Peyer's patch (tissue), 4 donors: ENCODE results near the gene MSANTD7. TPM values are rescaled to one million over a fixed set of nuclear protein-coding genes. Genes with fewer than 3 reads are reported as not detected.

Experiments used
- DNase-seq, 3 donors: peaks; one replicate each; pipeline ENCODE4 v3.0.0-alpha.2; 2017 to 2019
- H3K27ac ChIP-seq, 4 donors: fragments of 200-600 bp; sonication (generic); one replicate each; pipeline ENCODE4 v1.5.1; 2016 to 2019
- H3K27me3 ChIP-seq, 2 donors: fragments of 200-600 bp; sonication (generic); one replicate each; pipeline ENCODE4 v1.5.1; 2019
- H3K36me3 ChIP-seq, 3 donors: fragments of 200-600 bp; sonication (generic); one replicate each; pipeline ENCODE4 v1.5.1; 2016 to 2019
- H3K4me1 ChIP-seq, 4 donors: fragments of 200-600 bp; sonication (generic); one replicate each; pipeline ENCODE4 v1.5.1; 2016 to 2019
- H3K4me3 ChIP-seq, 4 donors: fragments of 200-600 bp; sonication (generic); 1 replicate in 3 of 4; 2 replicates in 1 of 4; pipeline ENCODE4 v1.5.1; 2016 to 2019; ENCODE audit warnings: mild to moderate bottlenecking in 1 of 4
- H3K9me3 ChIP-seq, 4 donors: fragments of 200-600 bp; sonication (generic); one replicate each; pipeline ENCODE4 v1.5.1; 2016 to 2019; ENCODE audit warnings: mild to moderate bottlenecking in 1 of 4
- CTCF ChIP-seq, 6 experiments: fragments of 450-650 bp in 4 of 6; fragments of 200-600 bp in 2 of 6; sonication (generic) in 1 of 6; IDR thresholded peaks; one replicate each; pipeline ENCODE4 v1.5.1; 2017 to 2019; ENCODE audit warnings: antibody characterized with exemption in 6 of 6, mild to moderate bottlenecking in 3 of 6, moderate library complexity in 1 of 6
- POLR2A ChIP-seq, 2 donors: fragments of 450-650 bp; IDR thresholded peaks; one replicate each; pipeline ENCODE4 v1.5.1; 2017; ENCODE audit warnings: antibody characterized with exemption in 2 of 2, mild to moderate bottlenecking in 2 of 2, moderate library complexity in 2 of 2
- total RNA-seq, 4 donors: library from RNA; depleted of rRNA; stranded (reverse); fragments of >200 nt; gene quantifications; one replicate each; pipeline ENCODE4 v1.1.0, GENCODE V29; 2016

Gene MSANTD7
- total RNA-seq, 4 donors from 2014 or later: 9.1 to 12.8 (median 10.3) TPM

- H3K4me1 ChIP-seq: peaks cover 0 to 6% (median 0%) of the 10 kb centered on the region in 4 donors
- H3K27ac ChIP-seq: no peak overlapping the region
- no peak overlapping the region for H3K4me3 ChIP-seq
- no peaks in the 10 kb centered on the region for H3K27me3 ChIP-seq
- DNase-seq: no peak
- TF ChIP-seq POLR2A (IDR thresholded peaks at IDR 0.05): no peak
- TF ChIP-seq CTCF (IDR thresholded peaks at IDR 0.05): no peak
- no peaks in the 10 kb centered on the region for H3K36me3 ChIP-seq
- H3K9me3 ChIP-seq: no peaks in the 10 kb centered on the region
These were observed 17.3 kb upstream of the MSANTD7 start for GRCh38 chr10:14820775-14821154.

- DNase-seq: no peak
- no peak overlapping the region for H3K4me3 ChIP-seq
- H3K27ac ChIP-seq: no peak overlapping the region
- no peaks in the 10 kb centered on the region for H3K36me3 ChIP-seq
- no peaks in the 10 kb centered on the region for H3K9me3 ChIP-seq
- TF ChIP-seq CTCF (IDR thresholded peaks at IDR 0.05) (no peak), POLR2A (IDR thresholded peaks at IDR 0.05) (no peak)
- no peaks in the 10 kb centered on the region for H3K27me3 ChIP-seq
- H3K4me1 ChIP-seq: peaks cover 0 to 6% (median 0%) of the 10 kb centered on the region in 4 donors
These were observed 16.3 kb upstream of the MSANTD7 start for GRCh38 chr10:14821635-14822375.

GRCh38 chr10:14822879-14823755 is 15.0 kb upstream of the MSANTD7 start:
- H3K27ac ChIP-seq: no peak overlapping the region

GRCh38 chr10:14823966-14824365 is 14.1 kb upstream of the MSANTD7 start:
- Histone ChIP-seq H3K9me3 (no peaks in the 10 kb centered on the region), H3K27ac (no peak overlapping the region), H3K27me3 (no peaks in the 10 kb centered on the region), H3K4me1 (peaks cover 0 to 6% (median 0%) of the 10 kb centered on the region in 4 donors), H3K4me3 (no peak overlapping the region), H3K36me3 (no peaks in the 10 kb centered on the region)
- no peak for TF ChIP-seq CTCF (IDR thresholded peaks at IDR 0.05)
- no peak for TF ChIP-seq POLR2A (IDR thresholded peaks at IDR 0.05)
- no peak for DNase-seq

More at GRCh38 chr10:14822879-14823755, 15.0 kb upstream of the MSANTD7 start:
- DNase-seq: peak in 2 of 3 donors; percentile 39 to 73
- Histone ChIP-seq H3K4me1 (peaks cover 0 to 6% (median 0%) of the 10 kb centered on the region in 4 donors), H3K9me3 (no peaks in the 10 kb centered on the region), H3K36me3 (no peaks in the 10 kb centered on the region), H3K27me3 (no peaks in the 10 kb centered on the region), H3K4me3 (no peak overlapping the region)
- TF ChIP-seq CTCF (IDR thresholded peaks at IDR 0.05): peak; percentile 25 to 69 (median 62)
- TF ChIP-seq POLR2A (IDR thresholded peaks at IDR 0.05): no peak

- H3K4me1 ChIP-seq: peaks cover 0 to 6% (median 0%) of the 10 kb centered on the region in 4 donors
- H3K9me3 ChIP-seq: no peaks in the 10 kb centered on the region
- no peak overlapping the region for H3K4me3 ChIP-seq
- H3K36me3 ChIP-seq: no peaks in the 10 kb centered on the region
- no peak overlapping the region for H3K27ac ChIP-seq
- TF ChIP-seq CTCF (IDR thresholded peaks at IDR 0.05) (no peak), POLR2A (IDR thresholded peaks at IDR 0.05) (no peak)
- H3K27me3 ChIP-seq: no peaks in the 10 kb centered on the region
- no peak for DNase-seq
These were observed 11.9 kb upstream of the MSANTD7 start for GRCh38 chr10:14826076-14826829.
